Activated T-helper 1 cell treated with anti-CD3 and anti-CD28 coated beads, Interleukin-2, amount 50 U/mL, for 16 hours (primary cell): ENCODE results near the gene MPPED2.

ENCODE experiments used
- DNase-seq, 2 donors: peaks; one replicate each; pipeline ENCODE4 v3.0.0-alpha.2; 2020; ENCODE audit warnings: low read depth in 1 of 2, low spot score in 1 of 2

MPPED2 gene

DNA sequence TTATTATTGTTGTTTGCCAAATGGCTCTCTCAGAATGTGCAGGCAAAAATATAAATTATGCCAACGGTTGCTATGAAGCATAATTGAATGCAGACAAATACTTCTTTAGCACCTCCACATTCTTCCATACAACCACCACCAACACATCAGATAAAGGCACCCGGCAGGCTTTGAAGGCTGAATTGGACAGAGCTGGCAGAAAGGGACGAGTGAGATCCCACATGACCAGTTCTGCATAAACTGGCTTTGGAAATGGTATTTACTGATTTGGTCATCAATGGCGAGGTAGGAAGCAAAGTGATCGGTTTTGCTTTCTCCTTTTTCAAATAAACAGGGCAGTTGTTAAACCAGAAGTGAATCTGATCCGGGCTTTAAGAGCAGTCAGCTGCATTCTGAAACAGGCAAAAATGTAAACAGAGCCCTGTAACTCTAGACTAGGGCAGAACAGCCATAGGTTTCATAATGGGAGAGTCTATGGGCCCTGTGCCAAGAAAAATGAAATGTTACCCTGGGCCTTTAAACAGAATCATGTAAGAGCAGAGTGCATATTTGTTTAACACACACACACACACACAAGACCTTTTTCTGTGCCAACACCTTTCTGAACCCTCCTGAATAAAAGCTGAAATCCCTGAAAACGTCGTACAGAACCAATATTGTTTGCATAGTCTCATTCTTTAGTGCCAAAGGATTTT lies 97.7 kb downstream of the MPPED2 start:
- DNase-seq, result no peak

DNA sequence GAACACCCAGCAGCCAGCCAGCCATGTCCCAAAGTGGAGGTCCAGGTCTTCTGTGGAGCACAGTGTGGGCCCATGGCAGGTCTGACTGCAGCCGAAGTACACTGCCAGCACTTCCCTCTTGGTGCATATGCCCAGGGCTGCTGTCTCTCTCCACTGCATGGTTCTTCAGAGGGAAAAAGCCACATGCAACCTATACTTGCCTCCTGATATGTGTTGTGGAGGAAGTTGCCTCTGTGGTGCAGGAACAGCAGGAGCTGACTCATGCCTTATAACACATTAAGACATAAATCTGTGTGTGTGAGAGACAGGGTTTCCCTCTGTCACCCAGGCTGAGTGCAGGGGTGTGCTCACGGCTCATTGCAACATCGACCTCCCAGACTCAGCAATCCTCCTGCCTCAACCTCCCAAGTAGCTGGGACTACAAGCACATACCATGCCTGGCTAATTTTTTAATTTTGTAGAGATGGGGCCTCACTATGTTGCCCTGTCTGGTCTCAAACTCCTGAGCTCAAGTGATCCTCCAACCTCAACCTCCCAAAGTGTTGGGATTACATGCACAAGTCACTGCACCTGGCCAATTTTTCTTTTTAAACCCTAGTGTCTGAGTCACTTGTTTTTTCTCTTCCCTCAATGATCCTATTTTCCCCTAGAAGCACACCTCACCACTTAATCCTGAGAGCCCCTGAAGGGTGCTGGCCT lies 98.8 kb downstream of the MPPED2 start:
- no peak for DNase-seq

DNA sequence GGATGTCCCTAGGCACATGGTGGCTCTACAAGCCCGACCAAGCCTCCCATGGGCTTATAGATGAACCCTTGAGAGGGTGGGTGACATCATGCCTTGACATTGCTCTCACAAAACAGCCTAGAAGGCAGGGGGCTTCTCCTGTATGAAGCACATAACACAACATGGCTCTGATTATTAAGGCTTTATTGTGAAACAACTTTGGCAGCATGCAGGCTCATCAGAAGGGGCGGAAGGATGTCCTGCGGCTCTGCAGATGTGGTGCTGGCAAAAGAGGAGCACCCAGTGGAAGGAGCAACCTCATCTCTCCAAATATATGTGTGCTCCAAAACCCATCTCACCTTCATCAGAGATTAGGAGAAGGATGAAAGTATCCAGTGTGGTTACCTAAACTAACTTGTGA lies 100.4 kb downstream of the MPPED2 start:
- no peak for DNase-seq

DNA sequence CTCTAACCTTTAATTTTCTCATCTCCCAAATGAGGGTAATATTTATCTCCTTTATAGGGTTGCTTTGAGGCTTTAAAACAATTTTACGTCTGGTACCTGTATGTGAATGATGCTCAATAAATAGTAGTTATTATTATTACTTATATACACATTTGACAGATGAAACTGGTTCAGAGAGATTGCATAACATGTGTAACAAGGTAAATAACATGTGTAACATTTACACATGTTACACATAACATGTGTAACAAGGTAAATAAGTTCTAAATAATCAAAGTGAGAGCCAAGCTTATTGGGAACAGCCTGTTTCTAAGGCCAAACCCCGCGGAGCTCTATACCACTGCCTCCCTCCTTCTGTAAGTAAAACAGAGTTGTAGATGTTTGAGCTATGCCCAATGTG lies 100.9 kb downstream of the MPPED2 start:
- no peak for DNase-seq

DNA sequence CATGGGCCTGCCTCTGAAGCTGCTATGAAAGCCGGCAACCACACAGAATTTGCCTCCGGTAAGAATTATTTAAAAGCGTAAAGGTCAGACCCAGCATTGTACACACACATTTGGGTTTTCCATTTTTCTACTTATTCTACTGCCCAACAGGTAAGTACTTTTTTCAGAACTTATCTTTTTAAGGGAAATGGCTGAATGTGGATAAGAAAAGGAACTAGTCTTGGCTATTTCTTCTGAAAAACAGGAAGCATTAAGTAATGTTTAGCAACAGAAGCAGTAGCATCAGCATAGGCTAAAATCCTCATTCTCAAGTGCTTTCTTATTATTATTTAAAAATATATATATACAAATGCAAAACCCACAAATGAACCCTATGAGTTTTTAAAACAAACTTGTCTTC lies 103.1 kb downstream of the MPPED2 start:
- no peak for DNase-seq

DNA sequence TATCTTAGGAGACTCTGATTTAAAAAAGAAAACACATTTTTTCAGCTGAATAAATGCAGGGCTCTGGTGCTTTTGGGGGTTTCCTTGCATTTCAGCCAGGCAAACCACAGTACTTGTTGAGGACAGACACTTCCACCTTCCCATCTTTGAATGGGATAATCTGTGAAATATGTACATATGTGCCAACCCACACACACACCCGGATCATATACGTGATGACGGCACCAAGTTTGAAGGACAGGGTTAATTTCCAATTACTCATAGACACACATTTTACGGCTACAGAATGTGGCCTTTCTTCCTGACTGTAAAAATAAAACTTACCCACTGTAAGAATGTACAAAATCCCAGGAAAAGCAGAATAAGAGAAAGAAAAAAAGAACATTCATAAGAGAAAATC lies 104.4 kb downstream of the MPPED2 start:
- DNase-seq, result no peak

DNA sequence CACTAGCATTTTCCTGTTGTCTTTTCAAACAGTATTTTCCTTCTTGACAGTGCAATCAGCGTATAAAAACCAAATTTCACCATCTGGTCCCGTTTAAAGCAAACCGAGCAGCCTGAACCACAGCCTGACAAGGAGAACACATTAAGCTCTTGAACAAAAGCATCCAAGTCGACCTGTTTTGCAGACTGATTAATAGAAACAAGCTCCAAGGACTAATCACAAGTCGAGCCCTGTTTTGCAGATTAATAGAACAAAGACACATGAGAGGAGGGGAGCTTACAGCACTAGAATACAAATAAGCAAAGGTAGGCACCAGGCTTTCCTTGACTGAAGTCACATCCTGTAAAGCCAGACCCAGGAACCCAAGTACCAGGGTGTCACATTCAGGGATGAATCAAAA lies 104.8 kb downstream of the MPPED2 start:
- DNase-seq, result no peak

DNA sequence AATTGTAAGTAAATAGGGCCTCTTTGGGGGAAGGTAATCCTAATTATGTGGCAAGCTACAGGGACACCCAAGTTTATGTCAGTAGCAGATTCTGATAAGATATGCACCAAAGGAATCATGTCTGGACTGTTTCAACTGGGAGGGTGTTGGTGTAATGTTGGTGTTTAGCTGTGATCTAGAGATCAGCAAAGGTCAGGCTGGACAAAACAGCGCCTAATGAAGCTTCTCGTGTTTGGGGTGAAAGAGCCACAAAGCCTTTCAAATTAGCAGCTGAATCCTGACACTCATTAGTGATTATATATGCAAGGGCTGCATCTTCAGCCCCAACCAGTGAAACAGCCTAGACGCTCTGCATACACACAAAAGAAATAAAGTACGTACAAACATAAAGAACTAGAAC lies 106.3 kb downstream of the MPPED2 start:
- no peak for DNase-seq

DNA sequence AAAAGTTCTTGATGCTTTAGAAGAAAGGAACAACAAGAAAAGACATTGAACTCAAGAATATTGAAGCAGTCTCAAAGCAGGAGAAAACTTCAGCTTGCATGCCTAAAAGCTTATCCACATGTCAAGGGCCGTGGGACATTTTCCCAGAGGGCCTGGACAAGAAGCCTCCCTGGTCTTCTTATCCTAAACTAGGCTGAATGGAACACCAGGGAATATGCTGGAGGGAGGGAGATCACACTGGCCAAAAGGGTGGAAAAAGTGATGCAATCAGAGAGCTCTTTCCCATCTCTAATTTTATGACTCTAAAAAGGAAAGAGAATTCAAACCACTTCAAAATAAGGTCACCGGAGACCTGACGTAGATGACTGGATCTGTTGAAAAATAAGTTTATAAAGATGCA lies 107.2 kb downstream of the MPPED2 start:
- no peak for DNase-seq

DNA sequence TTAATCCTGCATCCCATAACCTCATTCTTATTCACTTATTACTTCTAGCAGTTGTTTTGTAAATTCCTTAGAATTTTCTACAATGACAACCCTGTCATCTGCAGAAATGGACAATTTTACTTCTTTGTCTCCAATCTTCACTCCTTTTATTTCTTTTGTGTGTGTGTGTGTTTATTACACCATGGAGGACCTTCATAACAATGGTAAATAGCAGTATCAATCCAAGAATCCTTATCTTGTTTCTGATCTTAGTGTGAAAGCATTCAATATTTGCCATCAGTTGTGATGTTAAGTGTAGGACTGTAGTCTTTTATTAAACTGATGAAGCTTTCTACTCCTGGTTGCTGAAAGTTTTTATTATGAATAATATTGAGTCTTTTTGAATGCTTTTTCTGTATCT lies 109.1 kb downstream of the MPPED2 start:
- DNase-seq, result no peak

DNA sequence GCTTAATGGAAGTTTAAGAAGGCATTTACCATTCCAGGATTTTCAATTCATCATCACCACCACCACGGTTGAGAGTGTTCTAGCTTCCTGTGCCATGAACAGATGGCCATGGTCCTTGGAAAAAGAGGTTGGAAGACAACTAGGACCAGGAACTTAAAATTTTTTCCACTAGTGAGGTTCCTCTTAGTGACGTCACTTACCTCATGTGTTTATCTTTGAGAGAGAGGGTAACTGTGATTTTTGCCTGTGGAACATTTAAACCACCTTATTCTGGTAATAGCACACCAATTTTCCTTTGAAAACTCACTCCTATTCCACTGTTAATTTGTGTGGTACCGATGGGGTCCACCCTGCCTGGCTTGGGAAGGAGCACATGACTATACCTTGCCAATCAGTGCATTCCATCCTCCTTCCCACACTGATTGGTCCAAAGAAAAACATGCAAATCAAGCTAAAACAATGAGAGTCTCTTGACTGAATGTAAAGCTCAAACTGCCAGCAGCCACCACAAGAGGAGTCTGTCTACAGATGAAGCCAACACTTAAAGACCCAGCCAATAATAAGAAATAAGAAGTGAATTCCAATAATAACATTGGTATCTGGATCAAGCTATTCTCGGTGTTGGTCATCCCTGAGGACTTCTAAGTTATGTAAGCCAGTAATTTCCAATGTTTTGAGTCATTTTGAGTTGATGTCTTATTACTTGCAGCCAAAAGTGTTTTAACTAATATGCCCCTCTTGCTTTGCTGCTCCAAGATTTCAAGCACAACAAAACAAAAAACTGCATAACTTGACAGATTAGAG lies 111.8 kb downstream of the MPPED2 start:
- DNase-seq, result no peak

DNA sequence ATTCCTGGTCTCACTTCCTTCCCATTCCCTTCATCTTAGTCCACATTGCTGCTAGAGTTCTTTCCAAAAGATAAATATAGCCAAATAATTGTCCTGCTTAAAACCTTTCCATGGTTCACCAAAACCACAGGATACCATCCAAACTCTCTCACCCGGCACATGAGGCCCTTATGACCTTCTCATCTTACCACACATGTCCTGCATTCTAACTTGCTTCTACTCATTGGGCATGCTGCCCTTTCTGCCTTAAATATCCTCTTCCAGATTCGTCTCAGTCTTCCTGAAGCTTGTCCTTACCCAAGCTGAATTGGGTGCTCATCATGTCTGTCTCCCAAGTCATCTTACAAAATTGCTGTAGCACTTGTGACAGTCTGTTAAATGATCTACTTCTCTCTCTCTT lies 114.9 kb downstream of the MPPED2 start:
- DNase-seq, result no peak

DNA sequence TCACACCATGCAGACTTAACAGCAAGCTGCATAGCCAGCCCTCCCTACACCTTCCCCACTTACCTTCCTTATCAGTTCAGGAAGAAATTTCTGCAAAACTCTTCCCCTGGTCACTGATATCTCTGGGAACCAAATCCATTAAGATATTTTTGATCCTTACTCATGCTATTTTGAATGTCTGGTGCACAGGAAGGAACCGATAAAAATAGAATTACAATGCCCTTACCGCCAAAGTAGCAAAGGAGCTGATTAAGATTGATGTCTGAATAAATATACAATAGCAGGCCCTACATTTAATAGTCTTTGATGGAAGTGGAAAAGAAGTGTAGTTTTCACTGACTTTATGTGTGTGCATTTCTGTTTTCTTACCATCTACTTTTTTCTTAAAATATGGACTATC lies 117.3 kb downstream of the MPPED2 start:
- DNase-seq, result no peak

DNA sequence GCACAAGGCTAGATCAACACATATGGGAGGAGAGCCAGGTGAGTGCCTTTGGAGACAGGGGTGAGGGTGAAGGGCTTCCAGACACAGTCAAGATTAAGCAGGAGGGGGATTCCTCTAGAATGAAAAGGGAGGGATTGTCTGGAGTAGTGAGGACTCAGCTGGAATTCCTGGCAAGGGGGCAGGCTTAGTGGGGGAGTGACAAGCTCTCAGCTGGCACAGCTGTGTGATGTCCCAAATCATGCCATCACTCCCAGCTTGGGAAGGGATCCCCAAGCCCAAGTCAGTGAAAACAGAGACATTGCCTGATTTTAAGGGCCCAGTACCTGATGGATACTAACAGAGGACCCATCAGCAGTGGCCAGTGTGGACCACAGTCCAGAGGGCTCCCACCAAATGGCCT lies 119.0 kb downstream of the MPPED2 start:
- DNase-seq, result no peak

DNA sequence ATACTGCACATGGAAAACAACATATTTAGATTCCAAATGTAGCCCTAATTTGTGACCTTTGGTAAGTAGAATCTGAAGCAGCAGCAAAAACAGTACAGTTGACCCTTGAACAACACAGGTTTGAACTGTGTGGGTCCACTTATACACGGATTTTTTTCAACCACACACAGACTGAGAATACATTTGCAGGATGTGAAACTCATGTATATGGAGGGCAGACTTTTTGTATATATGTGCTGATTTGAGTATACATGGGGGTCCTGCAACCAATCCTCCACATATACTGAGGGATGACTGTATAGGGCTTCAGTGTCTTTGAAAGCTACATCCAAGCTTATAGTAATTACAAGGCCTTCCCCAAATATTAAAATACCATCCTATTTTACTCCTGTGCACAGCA lies 120.5 kb downstream of the MPPED2 start:
- DNase-seq, result no peak

DNA sequence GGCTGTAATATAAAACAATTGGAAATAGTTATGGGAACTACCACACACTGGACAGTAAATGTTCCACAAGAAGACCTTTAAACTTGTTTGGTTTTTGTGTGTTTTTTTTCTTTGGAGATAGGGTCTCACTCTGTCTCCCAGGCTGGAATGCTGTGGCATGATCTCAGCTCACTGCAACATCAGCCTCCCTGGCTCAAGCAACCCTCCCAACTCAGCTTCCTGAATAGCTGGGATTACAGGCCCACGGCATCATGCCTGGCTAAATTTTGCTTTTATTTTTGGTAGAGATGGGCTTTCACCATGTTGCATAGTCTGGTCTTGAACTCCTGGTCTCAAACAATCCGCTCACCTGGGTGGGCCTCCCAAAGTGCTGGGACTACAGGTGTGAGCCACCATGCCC lies 121.0 kb downstream of the MPPED2 start:
- no peak for DNase-seq

DNA sequence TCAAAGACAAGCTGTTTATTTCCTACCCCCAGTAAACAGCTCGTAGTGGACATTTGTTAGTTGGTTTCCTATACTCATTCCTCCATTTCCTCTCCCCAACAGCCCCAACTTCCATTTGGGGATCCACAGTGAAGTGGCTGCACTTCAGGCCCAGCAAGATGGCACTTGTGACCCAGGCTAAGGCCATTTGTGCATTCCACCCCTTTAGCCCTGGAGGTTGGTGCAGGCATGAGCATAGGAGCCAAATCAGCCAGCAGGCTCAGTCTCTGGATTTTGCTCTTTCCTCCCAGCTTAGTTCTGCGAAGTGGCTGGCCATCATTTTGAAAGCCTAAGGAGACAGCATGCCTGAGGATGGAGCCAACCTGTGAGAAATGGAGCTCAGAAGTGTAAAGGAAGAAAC lies 122.9 kb downstream of the MPPED2 start:
- no peak for DNase-seq

DNA sequence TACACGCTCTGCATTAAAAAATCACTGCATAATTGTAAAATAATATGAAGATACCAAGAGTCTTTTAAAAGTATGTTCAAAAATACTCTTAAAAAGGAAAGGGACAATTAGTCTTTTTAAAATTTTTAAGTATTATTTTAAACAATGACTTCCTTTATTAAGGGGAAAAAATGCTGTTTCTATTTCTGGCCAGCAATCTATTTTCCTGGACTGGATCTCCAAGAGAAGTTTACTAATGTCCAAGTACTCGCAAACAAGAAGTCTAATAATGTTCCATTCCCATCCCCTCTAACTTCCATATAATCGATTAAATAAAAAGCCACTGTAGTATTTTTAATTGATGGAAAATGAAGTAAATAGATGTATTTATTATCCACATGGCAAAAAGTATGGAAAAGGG lies 123.7 kb downstream of the MPPED2 start:
- DNase-seq, result no peak

DNA sequence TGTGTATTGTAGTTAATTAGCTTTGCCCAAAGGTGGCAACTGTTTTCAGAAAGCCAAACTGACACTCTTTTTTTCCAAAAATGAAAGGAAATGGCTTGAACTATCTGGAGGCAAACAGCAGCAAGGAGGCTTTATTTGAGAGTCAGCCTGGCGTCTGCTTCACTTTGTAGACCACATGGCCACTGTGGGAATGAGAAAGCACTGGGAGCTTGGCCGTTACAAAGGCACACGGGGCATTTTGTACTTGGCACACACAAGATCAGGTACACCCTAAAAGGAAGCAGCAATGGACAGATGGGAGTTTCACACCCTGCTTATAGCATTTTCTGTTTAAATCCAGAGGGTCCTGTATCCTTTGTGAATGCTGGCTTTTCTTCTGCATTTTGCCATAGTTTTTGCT lies 126.3 kb downstream of the MPPED2 start:
- no peak for DNase-seq

DNA sequence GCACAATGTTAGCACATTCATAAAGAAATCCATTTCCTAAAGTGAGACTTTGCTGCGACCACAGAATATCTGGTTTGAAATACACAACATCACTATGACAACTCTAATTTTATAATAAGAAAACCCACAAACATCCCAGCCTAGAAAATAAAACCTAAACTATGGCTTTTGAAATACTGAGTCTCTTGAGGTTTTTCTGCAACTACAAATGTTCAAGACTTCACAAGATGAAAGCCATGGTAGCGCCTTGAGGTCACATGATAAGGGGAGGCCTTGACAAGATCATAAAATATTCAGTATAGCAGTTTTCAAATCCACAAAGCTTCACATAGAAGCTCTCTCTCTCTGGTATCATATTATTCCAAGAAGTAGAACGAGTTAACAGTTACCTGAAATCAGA lies 126.8 kb downstream of the MPPED2 start:
- no peak for DNase-seq

DNA sequence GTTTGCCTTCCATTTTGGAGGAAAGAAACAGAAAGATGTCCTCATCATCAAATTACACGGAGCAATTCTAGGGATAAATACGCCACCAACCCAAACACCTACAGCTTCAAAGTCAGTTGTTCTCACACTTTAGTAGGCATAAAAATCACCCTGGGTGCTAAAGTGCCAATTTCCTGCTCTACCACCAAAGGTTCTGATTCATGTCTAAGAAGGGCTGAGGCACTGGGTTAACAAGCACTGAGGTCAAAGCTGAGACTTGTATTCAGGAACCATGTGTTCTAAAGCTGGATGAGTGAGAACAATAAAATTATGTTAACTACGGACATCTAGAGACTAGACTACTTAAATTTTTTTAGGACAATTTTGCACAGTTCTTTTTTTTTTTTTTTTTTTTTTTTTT lies 127.6 kb downstream of the MPPED2 start:
- DNase-seq, result no peak

DNA sequence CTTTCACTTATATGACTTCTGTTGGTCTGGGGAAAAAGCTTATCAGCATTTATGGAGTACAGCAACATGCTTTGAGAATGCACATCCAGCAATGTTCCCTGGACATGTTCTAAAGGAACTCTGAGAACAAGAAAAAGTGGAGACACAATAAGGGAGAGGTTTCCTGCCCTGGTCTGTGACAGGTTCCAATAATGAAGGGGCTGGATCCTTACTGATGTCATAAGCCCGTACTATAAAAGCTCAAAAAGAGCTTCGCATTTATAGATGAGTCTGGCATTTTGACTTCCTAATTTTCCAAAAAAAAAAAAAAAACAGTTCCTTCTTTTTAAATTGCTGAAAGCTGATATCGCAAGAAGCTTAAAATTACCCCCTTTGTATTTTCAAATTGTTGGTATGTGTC lies 129.1 kb downstream of the MPPED2 start:
- no peak for DNase-seq
